NCI-H1694 (cell line): ENCODE data around the gene CABLES1.

Experiments used
- DNase-seq: peaks from one replicate; lab custom pipeline; 2025; lab: John Stamatoyannopoulos, UW

The CABLES1 gene

DNA sequence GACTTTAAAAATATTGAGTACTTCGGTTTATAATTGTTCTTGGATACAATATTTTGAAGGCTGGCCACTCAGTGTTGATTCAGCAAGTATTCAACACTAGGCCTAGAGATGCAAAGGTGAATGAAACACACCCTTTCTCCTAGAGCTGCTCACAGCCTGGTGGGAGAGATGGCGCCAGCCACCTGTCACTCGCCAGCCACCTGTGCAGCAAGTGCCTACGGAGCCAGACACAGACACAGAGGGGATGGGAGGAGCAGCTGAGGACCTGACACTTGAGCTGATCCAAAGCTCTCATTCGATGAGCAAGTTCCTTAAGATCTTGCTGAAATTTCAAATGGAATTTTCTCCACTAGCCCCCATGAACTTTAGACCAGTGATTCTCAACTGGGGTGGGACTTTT, 166.7 kb downstream of the CABLES1 start:
- DNase-seq, result no peak

DNA sequence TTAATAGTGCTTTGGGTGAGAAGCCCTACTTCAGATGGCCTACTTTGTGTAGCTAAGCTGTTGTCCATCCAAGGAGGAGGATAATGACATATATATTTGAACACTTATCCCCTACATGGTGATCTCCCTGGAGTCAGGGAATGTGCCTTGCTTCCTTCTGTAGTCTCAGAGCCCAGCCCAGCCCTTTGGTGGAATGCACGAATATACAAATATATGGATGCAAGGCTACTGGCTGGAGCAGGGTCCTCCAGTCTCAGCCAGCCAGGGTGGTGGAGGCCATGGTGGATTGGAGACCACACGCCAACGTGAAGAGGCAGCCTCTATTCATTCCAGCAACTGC, 167.2 kb downstream of the CABLES1 start:
- no peak for DNase-seq

DNA sequence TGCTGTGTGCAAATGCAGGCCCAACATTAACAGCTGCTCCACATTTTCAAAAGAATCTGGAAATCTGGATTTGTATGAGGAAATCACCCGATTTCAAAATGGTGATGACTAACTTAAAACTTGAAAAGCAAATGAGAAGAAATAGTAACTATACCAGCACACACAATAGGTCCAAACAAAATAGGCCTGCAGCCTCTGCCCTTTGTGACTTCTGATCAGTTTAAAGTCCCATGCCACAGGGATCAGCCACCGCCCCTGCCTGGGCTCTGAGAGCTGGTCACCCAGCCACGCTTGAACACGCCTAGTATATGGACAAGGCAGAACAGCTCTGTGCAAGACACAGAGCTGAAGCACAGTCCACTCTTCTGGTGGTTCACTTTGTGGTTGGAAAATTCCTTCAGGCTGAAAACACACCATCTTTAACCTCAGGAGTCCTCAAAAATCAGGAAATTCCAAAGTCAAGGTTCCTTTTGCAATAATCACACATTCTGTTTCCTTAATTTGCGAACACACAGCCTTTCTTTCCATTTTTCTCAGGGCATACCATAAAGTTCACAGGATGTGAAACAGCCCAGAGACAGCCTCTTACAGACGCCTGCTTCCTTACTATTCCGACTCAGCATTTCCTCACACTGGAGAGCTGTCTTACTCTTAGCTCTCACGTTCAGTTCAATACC, 167.7 kb downstream of the CABLES1 start:
- no peak for DNase-seq

DNA sequence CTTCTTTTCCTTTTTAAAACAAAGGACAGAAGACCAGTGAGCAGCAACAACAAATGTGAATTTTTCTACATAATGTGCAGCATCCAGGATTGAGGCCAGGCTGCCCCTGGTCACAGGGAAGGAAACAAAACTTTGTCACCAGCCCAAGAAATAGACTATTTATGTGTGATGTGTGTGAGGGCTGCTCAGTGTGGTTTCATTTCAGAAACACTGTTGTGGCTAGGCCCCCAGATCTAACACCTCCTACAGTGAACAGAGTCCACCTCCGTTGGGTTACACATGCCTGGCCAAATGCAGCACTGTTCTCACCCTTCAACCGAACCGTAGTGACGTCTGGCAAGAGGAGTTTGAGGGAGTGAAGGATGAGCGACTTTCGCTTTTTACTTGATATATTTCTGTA, 171.5 kb downstream of the CABLES1 start:
- DNase-seq, result no peak

DNA sequence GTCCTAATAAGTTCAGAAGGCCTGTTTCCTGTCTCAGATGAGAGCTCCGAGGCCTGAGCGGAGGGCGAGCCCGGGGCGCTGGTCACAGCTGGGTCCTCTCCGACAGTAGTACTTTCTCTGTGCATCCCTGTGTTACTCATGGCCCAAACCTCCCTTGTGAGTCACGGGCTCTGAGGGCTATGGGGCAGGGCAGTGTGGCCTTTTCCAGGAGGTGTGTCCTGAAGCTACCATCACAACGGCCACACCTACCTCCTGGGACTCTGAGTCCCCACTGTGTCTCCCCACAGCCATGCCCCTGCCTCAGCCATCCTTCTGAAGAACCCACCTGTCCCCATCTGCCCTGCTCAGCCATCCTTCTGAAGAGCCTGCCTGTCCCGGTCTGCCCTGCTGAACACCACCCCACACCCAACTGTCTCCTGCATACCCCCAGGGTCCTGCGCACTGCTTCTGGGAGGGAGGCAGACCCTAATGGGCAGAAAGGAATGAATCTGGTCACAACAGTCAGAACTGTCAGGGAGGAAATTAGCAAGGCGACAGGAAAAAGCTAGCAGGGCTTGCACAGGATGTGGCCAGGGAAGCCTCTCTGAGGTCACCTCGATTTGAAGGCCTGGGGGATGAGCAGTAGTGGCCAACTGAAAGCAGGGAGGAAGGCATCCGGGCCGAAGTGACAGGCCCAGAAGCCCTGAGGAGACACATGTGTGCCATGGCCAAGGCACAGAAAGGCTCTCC, 172.4 kb downstream of the CABLES1 start:
- DNase-seq, result no peak
